Neural cell (in vitro differentiated cells): ENCODE measurements around the gene SAMD4B. TPM values are rescaled to one million over a fixed set of nuclear protein-coding genes. Genes with fewer than 3 reads are reported as not detected.
A peak's percentile ranks its signal among the peaks of the same experiment; 100 is the strongest.

ENCODE experiments used
- H2AFZ ChIP-seq: fragments of 200-600, 300-800 bp; sonication (generic), shearing (Covaris generic); 2 replicates; pipeline ENCODE4 v1.6.0; 2014; ENCODE audit warnings: low read depth, mild to moderate bottlenecking, antibody characterized with exemption, low read length, moderate library complexity
- H3F3A ChIP-seq: fragments of 200-600 bp; shearing (Covaris generic); 2 replicates; pipeline ENCODE4 v1.6.1; 2016; ENCODE audit warnings: mild to moderate bottlenecking, moderate library complexity, mixed read lengths, antibody characterized with exemption, low read length; ENCODE audit not compliant: insufficient read depth, poor library complexity, severe bottlenecking
- H3K27ac ChIP-seq: fragments of 200-600, 300-800 bp; sonication (generic), shearing (Covaris generic); 2 replicates; pipeline ENCODE4 v1.5.1; 2014; ENCODE audit warnings: mild to moderate bottlenecking, low read length, moderate library complexity
- H3K27me3 ChIP-seq: fragments of 300-800, 200-600 bp; sonication (generic), shearing (Covaris generic); 2 replicates; pipeline ENCODE4 v1.6.0; 2014; ENCODE audit warnings: mild to moderate bottlenecking, low read depth, low read length, moderate library complexity; ENCODE audit not compliant: insufficient read depth
- H3K36me3 ChIP-seq: fragments of 300-800, 200-600 bp; sonication (generic), shearing (Covaris generic); 2 replicates; pipeline ENCODE4 v1.5.1; 2014; ENCODE audit warnings: mild to moderate bottlenecking, antibody characterized with exemption, low read length, moderate library complexity; ENCODE audit not compliant: insufficient read depth
- H3K4me2 ChIP-seq: fragments of 300-800, 200-600 bp; sonication (generic), shearing (Covaris generic); 2 replicates; pipeline ENCODE4 v1.6.0; 2014; ENCODE audit warnings: mild to moderate bottlenecking, low read length
- H3K4me3 ChIP-seq: fragments of 300-800, 200-600 bp; sonication (generic), shearing (Covaris generic); 2 replicates; pipeline ENCODE4 v1.5.1; 2014; ENCODE audit warnings: mild to moderate bottlenecking, low read length, moderate library complexity
- H3K79me2 ChIP-seq: fragments of 200-600 bp; shearing (Covaris generic); replicated peaks from 2 replicates; pipeline ENCODE4 v1.6.0; 2014; ENCODE audit warnings: mild to moderate bottlenecking, low read length, moderate library complexity; ENCODE audit not compliant: insufficient read depth
- H3K9ac ChIP-seq: fragments of 300-800, 200-600 bp; sonication (generic), shearing (Covaris generic); 2 replicates; pipeline ENCODE4 v1.6.1; 2016; ENCODE audit warnings: mild to moderate bottlenecking, low read length, mixed read lengths
- H3K9me2 ChIP-seq: fragments of 200-600 bp; shearing (Covaris generic); 2 replicates; pipeline ENCODE4 v1.6.1; 2016; ENCODE audit warnings: mild to moderate bottlenecking, low read length, mixed read lengths; ENCODE audit not compliant: insufficient read depth
- H3K9me3 ChIP-seq: fragments of 200-600, 300-800 bp; sonication (generic), shearing (Covaris generic); 2 replicates; pipeline ENCODE4 v1.6.1; 2016; ENCODE audit warnings: mild to moderate bottlenecking, mixed run types, low read length, moderate library complexity, mixed read lengths
- H4K20me1 ChIP-seq: fragments of 200-600 bp; shearing (Covaris generic); 2 replicates; pipeline ENCODE4 v1.6.1; 2016; ENCODE audit warnings: mild to moderate bottlenecking, mixed run types; ENCODE audit not compliant: insufficient read depth
- EP300 ChIP-seq: fragments of 450-650 bp; conservative IDR thresholded peaks from 2 replicates; pipeline ENCODE4 v1.6.1; 2014; ENCODE audit warnings: antibody characterized with exemption, mild to moderate bottlenecking, moderate library complexity; ENCODE audit not compliant: poor library complexity, severe bottlenecking
- EZH2 ChIP-seq: fragments of 200-600, 300-800 bp; shearing (Covaris generic), sonication (generic); IDR thresholded peaks from 2 replicates; pipeline ENCODE4 v1.6.1; 2014; ENCODE audit warnings: antibody characterized with exemption, low read length, borderline replicate concordance, mild to moderate bottlenecking; ENCODE audit not compliant: insufficient read depth, poor library complexity, severe bottlenecking
- MXI1 ChIP-seq: fragments of 450-650 bp; conservative IDR thresholded peaks from 2 replicates; pipeline ENCODE4 v1.6.1; 2014; ENCODE audit warnings: antibody characterized with exemption, mild to moderate bottlenecking; ENCODE audit not compliant: poor library complexity, severe bottlenecking
- POLR2AphosphoS5 ChIP-seq: IDR thresholded peaks from 2 replicates; pipeline ENCODE4 v1.6.1; 2012
- RAD21 ChIP-seq: fragments of 450-650 bp; conservative IDR thresholded peaks from 2 replicates; pipeline ENCODE4 v1.6.1; 2014; ENCODE audit warnings: antibody characterized with exemption, mild to moderate bottlenecking, moderate library complexity
- SMC3 ChIP-seq: fragments of 450-650 bp; conservative IDR thresholded peaks from 2 replicates; pipeline ENCODE4 v1.6.1; 2014; ENCODE audit warnings: antibody characterized with exemption, mild to moderate bottlenecking, moderate library complexity; ENCODE audit not compliant: poor library complexity
- TAF1 ChIP-seq: IDR thresholded peaks from 2 replicates; pipeline ENCODE4 v1.6.1; 2012; ENCODE audit warnings: low read depth
- polyA plus RNA-seq: library from polyadenylated mRNA; depleted of rRNA; stranded (reverse); fragments of >200 nt; gene quantifications from 2 replicates; pipeline ENCODE4 v1.2.3, GENCODE V29; 2014
- TF ChIP-seq, protein P1 (sequence below): fragments of 450-650 bp; IDR thresholded peaks from 2 replicates; pipeline ENCODE4 v1.5.1; 2014; ENCODE audit warnings: antibody characterized with exemption, mild to moderate bottlenecking, moderate library complexity; ENCODE audit not compliant: poor library complexity, severe bottlenecking
- TF ChIP-seq, protein P2 (sequence below): IDR thresholded peaks from 2 replicates; pipeline ENCODE4 v1.6.1; 2012; ENCODE audit warnings: borderline replicate concordance

The SAMD4B gene
- polyA plus RNA-seq, 1 donor from 2014 or later, result 19.3 TPM

DNA sequence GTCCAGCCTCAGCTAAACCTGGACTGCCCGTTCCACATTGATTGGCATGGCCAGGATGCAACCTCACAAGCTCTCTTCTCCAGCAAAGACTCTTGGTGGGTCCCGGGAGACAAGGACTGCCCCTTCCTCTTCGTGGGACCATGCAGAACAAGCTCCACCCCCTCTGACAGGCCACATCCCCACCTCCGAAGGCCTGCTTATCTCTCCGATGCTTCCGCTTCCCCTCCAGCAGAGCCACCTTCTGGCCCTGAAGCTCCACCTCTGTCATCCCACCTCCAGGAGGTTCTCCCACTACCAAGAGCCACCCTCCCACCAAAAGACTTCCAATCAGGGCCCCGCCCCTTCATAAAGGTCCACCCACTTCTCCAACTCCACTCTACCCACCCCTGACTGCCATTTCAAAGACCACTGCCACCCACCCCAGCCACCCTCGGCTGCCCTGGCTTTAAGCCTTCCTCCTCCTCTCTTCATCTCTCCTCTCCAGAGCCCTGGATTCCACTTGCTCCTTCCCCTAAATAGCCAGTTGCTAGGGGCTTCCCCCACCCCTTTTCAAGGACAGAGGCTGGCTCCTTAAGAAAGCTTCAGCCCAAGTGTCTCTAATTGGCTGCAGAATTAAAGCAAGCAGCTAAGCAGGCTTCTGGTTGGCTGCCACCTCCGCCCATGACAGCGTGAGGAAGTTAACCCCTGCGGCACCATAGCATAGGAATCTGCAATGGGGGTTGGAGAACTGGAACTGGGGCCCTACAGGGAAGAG is 31.5 kb upstream of the SAMD4B start:
- H4K20me1 ChIP-seq, result no peaks in the 10 kb centered on the region
- H3K9me3 ChIP-seq, result no peaks in the 10 kb centered on the region
- H3K9ac ChIP-seq, result no peak overlapping the region
- H3K27ac ChIP-seq, result no peak overlapping the region
- no peak for TF ChIP-seq POLR2AphosphoS5
- TF ChIP-seq SMC3, result no peak
- no peak for TF ChIP-seq EZH2
- no peak for TF ChIP-seq TAF1
- TF ChIP-seq, protein P1, sequence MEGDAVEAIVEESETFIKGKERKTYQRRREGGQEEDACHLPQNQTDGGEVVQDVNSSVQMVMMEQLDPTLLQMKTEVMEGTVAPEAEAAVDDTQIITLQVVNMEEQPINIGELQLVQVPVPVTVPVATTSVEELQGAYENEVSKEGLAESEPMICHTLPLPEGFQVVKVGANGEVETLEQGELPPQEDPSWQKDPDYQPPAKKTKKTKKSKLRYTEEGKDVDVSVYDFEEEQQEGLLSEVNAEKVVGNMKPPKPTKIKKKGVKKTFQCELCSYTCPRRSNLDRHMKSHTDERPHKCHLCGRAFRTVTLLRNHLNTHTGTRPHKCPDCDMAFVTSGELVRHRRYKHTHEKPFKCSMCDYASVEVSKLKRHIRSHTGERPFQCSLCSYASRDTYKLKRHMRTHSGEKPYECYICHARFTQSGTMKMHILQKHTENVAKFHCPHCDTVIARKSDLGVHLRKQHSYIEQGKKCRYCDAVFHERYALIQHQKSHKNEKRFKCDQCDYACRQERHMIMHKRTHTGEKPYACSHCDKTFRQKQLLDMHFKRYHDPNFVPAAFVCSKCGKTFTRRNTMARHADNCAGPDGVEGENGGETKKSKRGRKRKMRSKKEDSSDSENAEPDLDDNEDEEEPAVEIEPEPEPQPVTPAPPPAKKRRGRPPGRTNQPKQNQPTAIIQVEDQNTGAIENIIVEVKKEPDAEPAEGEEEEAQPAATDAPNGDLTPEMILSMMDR, result no peak
- TF ChIP-seq MXI1, result no peak
- no peak for TF ChIP-seq EP300
- TF ChIP-seq, protein P2, sequence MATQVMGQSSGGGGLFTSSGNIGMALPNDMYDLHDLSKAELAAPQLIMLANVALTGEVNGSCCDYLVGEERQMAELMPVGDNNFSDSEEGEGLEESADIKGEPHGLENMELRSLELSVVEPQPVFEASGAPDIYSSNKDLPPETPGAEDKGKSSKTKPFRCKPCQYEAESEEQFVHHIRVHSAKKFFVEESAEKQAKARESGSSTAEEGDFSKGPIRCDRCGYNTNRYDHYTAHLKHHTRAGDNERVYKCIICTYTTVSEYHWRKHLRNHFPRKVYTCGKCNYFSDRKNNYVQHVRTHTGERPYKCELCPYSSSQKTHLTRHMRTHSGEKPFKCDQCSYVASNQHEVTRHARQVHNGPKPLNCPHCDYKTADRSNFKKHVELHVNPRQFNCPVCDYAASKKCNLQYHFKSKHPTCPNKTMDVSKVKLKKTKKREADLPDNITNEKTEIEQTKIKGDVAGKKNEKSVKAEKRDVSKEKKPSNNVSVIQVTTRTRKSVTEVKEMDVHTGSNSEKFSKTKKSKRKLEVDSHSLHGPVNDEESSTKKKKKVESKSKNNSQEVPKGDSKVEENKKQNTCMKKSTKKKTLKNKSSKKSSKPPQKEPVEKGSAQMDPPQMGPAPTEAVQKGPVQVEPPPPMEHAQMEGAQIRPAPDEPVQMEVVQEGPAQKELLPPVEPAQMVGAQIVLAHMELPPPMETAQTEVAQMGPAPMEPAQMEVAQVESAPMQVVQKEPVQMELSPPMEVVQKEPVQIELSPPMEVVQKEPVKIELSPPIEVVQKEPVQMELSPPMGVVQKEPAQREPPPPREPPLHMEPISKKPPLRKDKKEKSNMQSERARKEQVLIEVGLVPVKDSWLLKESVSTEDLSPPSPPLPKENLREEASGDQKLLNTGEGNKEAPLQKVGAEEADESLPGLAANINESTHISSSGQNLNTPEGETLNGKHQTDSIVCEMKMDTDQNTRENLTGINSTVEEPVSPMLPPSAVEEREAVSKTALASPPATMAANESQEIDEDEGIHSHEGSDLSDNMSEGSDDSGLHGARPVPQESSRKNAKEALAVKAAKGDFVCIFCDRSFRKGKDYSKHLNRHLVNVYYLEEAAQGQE, result no peak
- no peak for TF ChIP-seq RAD21
- H3K27me3 ChIP-seq, result peaks cover 29% of the 10 kb centered on the region
- H2AFZ ChIP-seq, result no peak overlapping the region
- no peak overlapping the region for H3K4me2 ChIP-seq
- H3K36me3 ChIP-seq, result no peaks in the 10 kb centered on the region
- H3K4me3 ChIP-seq, result peak overlapping the region; percentile 53
- H3K79me2 ChIP-seq, result no peaks in the 10 kb centered on the region
- H3K9me2 ChIP-seq, result no peaks in the 10 kb centered on the region
- H3F3A ChIP-seq, result no peaks in the 10 kb centered on the region

DNA sequence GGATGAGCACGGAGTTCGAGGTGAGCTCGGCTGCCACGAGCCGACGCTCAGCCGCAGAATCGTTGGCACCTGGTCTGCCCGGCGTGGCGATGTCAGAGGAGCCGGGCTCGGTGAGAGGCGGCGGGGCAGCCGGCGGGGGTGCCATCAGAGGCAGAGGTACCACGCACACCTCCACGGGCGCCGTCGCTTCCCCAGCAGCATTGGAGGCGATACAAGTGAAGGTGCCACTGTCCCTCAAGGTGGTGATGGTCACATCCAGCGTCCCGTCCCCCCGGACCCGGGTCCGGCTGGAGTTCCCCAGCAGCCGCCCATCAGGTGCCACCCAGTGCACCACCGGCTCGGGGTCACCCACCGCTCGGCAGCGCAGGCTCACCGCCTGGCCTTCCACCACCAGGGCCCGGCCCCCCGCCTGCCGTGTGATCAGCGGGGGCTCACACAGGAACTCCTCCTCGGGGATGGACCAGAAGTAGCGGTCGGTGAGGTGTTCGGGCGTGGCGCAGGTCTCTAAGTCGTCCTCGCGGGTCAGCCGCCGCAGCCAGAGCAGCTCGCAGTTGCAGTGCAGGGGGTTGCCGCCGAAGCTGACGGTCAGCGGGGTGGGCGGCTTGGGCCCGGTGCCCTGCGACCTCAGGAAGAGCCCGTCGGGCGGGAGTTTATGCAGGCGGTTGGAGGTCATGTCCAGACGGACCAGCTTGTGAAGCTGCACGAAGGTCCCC is 28.0 kb upstream of the SAMD4B start:
- no peak overlapping the region for H2AFZ ChIP-seq

More for the DNA sequence above, 28.0 kb upstream of the SAMD4B start:
- Histone ChIP-seq H3K36me3 (no peaks in the 10 kb centered on the region), H3K4me2 (no peak overlapping the region), H3K9me2 (no peaks in the 10 kb centered on the region), H3K9me3 (no peaks in the 10 kb centered on the region), H3F3A (no peaks in the 10 kb centered on the region), H3K27ac (no peak overlapping the region), H3K9ac (no peak overlapping the region), H4K20me1 (no peaks in the 10 kb centered on the region), H3K27me3 (no peaks in the 10 kb centered on the region), H3K4me3 (no peak overlapping the region), H3K79me2 (no peaks in the 10 kb centered on the region)
- TF ChIP-seq MXI1, result no peak
- no peak for TF ChIP-seq EP300
- TF ChIP-seq EZH2, result no peak
- TF ChIP-seq, protein P2, result no peak
- no peak for TF ChIP-seq POLR2AphosphoS5
- TF ChIP-seq, protein P1, result no peak
- TF ChIP-seq SMC3, result no peak
- TF ChIP-seq RAD21, result no peak
- TF ChIP-seq TAF1, result no peak
